Naive thymus-derived CD4-positive, alpha-beta T cell (primary cell): ENCODE data around the gene DNMT3A. TPM values are rescaled to one million over a fixed set of nuclear protein-coding genes. Genes with fewer than 3 reads are reported as not detected.
A peak's percentile ranks its signal among the peaks of the same experiment; 100 is the strongest.

Source experiments
- ATAC-seq: fragments of 150-1000 bp; cut with Tn5 transposase; 2 replicates; pipeline ENCODE4 v1.10.0; 2021; ENCODE audit warnings: mild to moderate bottlenecking, moderate library complexity
- CTCF ChIA-PET: fragments of 350-600 bp; sonication (Branson Sonifier 250); formaldehyde crosslinking; loops from one replicate; lab custom pipeline; 2021; ENCODE audit warnings: antibody characterized with exemption; lab: Charles Lee
- POLR2A ChIA-PET: fragments of 350-600 bp; sonication (Branson Sonifier 250); formaldehyde crosslinking; loops from one replicate; lab custom pipeline; 2021; ENCODE audit warnings: antibody characterized with exemption, inconsistent platforms; lab: Charles Lee
- DNase-seq, 9 donors: peaks; one replicate each; pipeline versions ENCODE4 v3.0.0 to v3.0.0-alpha.2; 2020 to 2022; ENCODE audit warnings: mixed read lengths in 1 of 9
- H3K27ac ChIP-seq: one replicate; pipeline ENCODE4 v1.7.0; 2013; ENCODE audit warnings: mild to moderate bottlenecking, low read depth, low read length, moderate library complexity
- H3K27me3 ChIP-seq, 2 donors: one replicate each; pipeline ENCODE4 v1.7.0; 2013; ENCODE audit warnings: low read length in 2 of 2, mild to moderate bottlenecking in 2 of 2, moderate library complexity in 2 of 2; ENCODE audit not compliant: control insufficient read depth in 2 of 2, insufficient read depth in 2 of 2
- H3K36me3 ChIP-seq, 3 experiments: 1 replicate in 2 of 3; 2 replicates in 1 of 3; pipeline ENCODE4 v1.7.0; 2013; ENCODE audit warnings: low read length in 3 of 3, mild to moderate bottlenecking in 3 of 3, moderate library complexity in 1 of 3; ENCODE audit not compliant: insufficient read depth in 3 of 3, control insufficient read depth in 2 of 3
- H3K4me1 ChIP-seq, 2 donors: one replicate each; pipeline ENCODE4 v1.7.0; 2013; ENCODE audit warnings: low read length in 2 of 2, mild to moderate bottlenecking in 2 of 2, moderate library complexity in 1 of 2; ENCODE audit not compliant: control insufficient read depth in 2 of 2, insufficient read depth in 2 of 2
- H3K4me3 ChIP-seq: 2 replicates; pipeline ENCODE4 v1.7.0; 2013; ENCODE audit warnings: mild to moderate bottlenecking, low read length
- H3K9me3 ChIP-seq, 3 experiments: 1 replicate in 2 of 3; 2 replicates in 1 of 3; pipeline ENCODE4 v1.7.0; 2013; ENCODE audit warnings: low read length in 3 of 3; ENCODE audit not compliant: control insufficient read depth in 2 of 3
- H3K27ac Mint-ChIP-seq, 9 donors: one replicate each; pipeline ENCODE4 v1.8.0; 2020 to 2022; ENCODE audit warnings: mixed read lengths in 9 of 9, mild to moderate bottlenecking in 8 of 9, moderate library complexity in 5 of 9, inconsistent platforms in 2 of 9
- H3K27me3 Mint-ChIP-seq, 5 donors: one replicate each; pipeline ENCODE4 v1.8.0; 2021 to 2022; ENCODE audit warnings: mixed read lengths in 5 of 5, mild to moderate bottlenecking in 1 of 5
- H3K36me3 Mint-ChIP-seq, 5 donors: one replicate each; pipeline ENCODE4 v1.8.0; 2020 to 2022; ENCODE audit warnings: mixed read lengths in 5 of 5, mild to moderate bottlenecking in 3 of 5, inconsistent platforms in 1 of 5
- H3K4me1 Mint-ChIP-seq, 7 donors: one replicate each; pipeline ENCODE4 v1.8.0; 2020 to 2022; ENCODE audit warnings: mixed read lengths in 7 of 7, mild to moderate bottlenecking in 3 of 7, inconsistent platforms in 1 of 7
- H3K4me3 Mint-ChIP-seq, 10 donors: one replicate each; pipeline ENCODE4 v1.8.0; 2020 to 2022; ENCODE audit warnings: mild to moderate bottlenecking in 10 of 10, mixed read lengths in 10 of 10, moderate library complexity in 6 of 10, inconsistent platforms in 2 of 10
- H3K9me3 Mint-ChIP-seq, 11 donors: one replicate each; pipeline ENCODE4 v1.8.0; 2020 to 2022; ENCODE audit warnings: mixed read lengths in 11 of 11, mild to moderate bottlenecking in 4 of 11, inconsistent platforms in 1 of 11, moderate library complexity in 1 of 11
- intact Hi-C, 2 donors: fragments of 100-400 bp; cut with micrococcal nuclease; formaldehyde crosslinking; loops; one replicate each; pipeline ENCODE4 v1.15.1; 2023
- polyA plus RNA-seq, 2 donors: library from polyadenylated mRNA; unstranded; fragments of 300-500 nt; fragmentation: Illumina TruSeq; gene quantifications; one replicate each; pipeline ENCODE4 v1.2.3, GENCODE V29; 2021
- total RNA-seq, 6 experiments: library from RNA in 5 of 6; stranded (reverse) in 5 of 6; gene quantifications; 1 replicate in 5 of 6; 2 replicates in 1 of 6; pipeline ENCODE4 v1.2.3 and lab custom pipeline; 2021 to 2026

Gene DNMT3A
- total and polyA plus RNA-seq, 7 experiments from 2014 or later, result 19.4 to 117 (median 80.7) TPM

GRCh38 chr2:25202275-25202674 is 139.4 kb downstream of the DNMT3A start:
- Mint-ChIP-seq H3K27me3 (peaks cover 0 to 15% (median 0%) of the 10 kb centered on the region in 5 donors), H3K4me3 (peak overlapping the region in 5 of 10 donors; percentile 5 to 44 (median 31)), H3K9me3 (no peaks in the 10 kb centered on the region), H3K27ac (no peak overlapping the region), H3K4me1 (peaks cover 6 to 21% (median 15%) of the 10 kb centered on the region in 7 donors), H3K36me3 (no peaks in the 10 kb centered on the region)
- intact Hi-C loops, result no loop called here
- no peaks in the 10 kb centered on the region for H3K9me3 ChIP-seq
- POLR2A ChIA-PET, result no interaction called here
- ATAC-seq, result peak; percentile 27
- DNase-seq, result no peak
- CTCF ChIA-PET, result no interaction called here
- H3K4me1 ChIP-seq, result peaks cover 0 to 7% of the 10 kb centered on the region in 2 donors
- H3K4me3 ChIP-seq, result no peak overlapping the region
- no peak overlapping the region for H3K27ac ChIP-seq
- no peaks in the 10 kb centered on the region for H3K36me3 ChIP-seq
- H3K27me3 ChIP-seq, result no peaks in the 10 kb centered on the region

GRCh38 chr2:25201794-25202193 is 139.9 kb downstream of the DNMT3A start:
- no peaks in the 10 kb centered on the region for H3K9me3 ChIP-seq
- DNase-seq (no peak), ATAC-seq (no peak)
- intact Hi-C loops, result no loop called here
- POLR2A ChIA-PET, result no interaction called here
- H3K4me1 Mint-ChIP-seq, result peaks cover 1 to 16% (median 15%) of the 10 kb centered on the region in 7 donors
- no peaks in the 10 kb centered on the region for H3K36me3 Mint-ChIP-seq
- no peak overlapping the region for H3K4me3 ChIP-seq
- H3K4me1 ChIP-seq, result peaks cover 0 to 7% of the 10 kb centered on the region in 2 donors
- peak overlapping the region in 2 of 10 donors; percentile 5 to 44 for H3K4me3 Mint-ChIP-seq
- H3K27ac Mint-ChIP-seq, result no peak overlapping the region
- no peaks in the 10 kb centered on the region for H3K27me3 ChIP-seq
- no peaks in the 10 kb centered on the region for H3K9me3 Mint-ChIP-seq
- peaks cover 0 to 16% (median 0%) of the 10 kb centered on the region in 5 donors for H3K27me3 Mint-ChIP-seq
- CTCF ChIA-PET, result interaction anchor here (0.6 kb wide), 1 partner anchor 970 kb away, joined by 3 read pairs; no protein-coding TSS in a partner anchor
- H3K36me3 ChIP-seq, result no peaks in the 10 kb centered on the region
- H3K27ac ChIP-seq, result no peak overlapping the region

GRCh38 chr2:25201265-25201664 is 140.5 kb downstream of the DNMT3A start:
- no peaks in the 10 kb centered on the region for H3K36me3 Mint-ChIP-seq
- DNase-seq (no peak), ATAC-seq (no peak)
- Histone ChIP-seq H3K9me3 (no peaks in the 10 kb centered on the region), H3K27me3 (no peaks in the 10 kb centered on the region), H3K4me3 (no peak overlapping the region), H3K4me1 (peaks cover 0 to 7% of the 10 kb centered on the region in 2 donors), H3K27ac (no peak overlapping the region), H3K36me3 (no peaks in the 10 kb centered on the region)
- ChIA-PET POLR2A (no interaction called here), CTCF (interaction anchor here (0.6 kb wide), 1 partner anchor 970 kb away, joined by 3 read pairs; no protein-coding TSS in a partner anchor)
- H3K4me3 Mint-ChIP-seq, result no peak overlapping the region
- intact Hi-C loops, result no loop called here
- peak overlapping the region in 1 of 9 donors; percentile 33 for H3K27ac Mint-ChIP-seq
- no peaks in the 10 kb centered on the region for H3K9me3 Mint-ChIP-seq
- H3K27me3 Mint-ChIP-seq, result peaks cover 0 to 18% (median 0%) of the 10 kb centered on the region in 5 donors
- peaks cover under 1 to 17% (median 14%) of the 10 kb centered on the region in 7 donors for H3K4me1 Mint-ChIP-seq

GRCh38 chr2:25198576-25198975 is 143.1 kb downstream of the DNMT3A start:
- POLR2A ChIA-PET, result no interaction called here
- intact Hi-C loops, result loop anchor here in 1 of 2 donors (5.0 to 10.0 kb wide), 2 partner anchors 326 to 371 kb away; no protein-coding TSS in a partner anchor
- Histone ChIP-seq H3K27ac (no peak overlapping the region), H3K4me1 (peaks cover 0 to 7% of the 10 kb centered on the region in 2 donors), H3K4me3 (no peak overlapping the region), H3K27me3 (no peaks in the 10 kb centered on the region), H3K36me3 (no peaks in the 10 kb centered on the region), H3K9me3 (no peaks in the 10 kb centered on the region)
- H3K27me3 Mint-ChIP-seq, result peaks cover 0 to 18% (median 0%) of the 10 kb centered on the region in 5 donors
- H3K27ac Mint-ChIP-seq, result no peak overlapping the region
- no peak for ATAC-seq
- H3K4me1 Mint-ChIP-seq, result peaks cover 5 to 22% (median 14%) of the 10 kb centered on the region in 7 donors
- CTCF ChIA-PET, result no interaction called here
- H3K9me3 Mint-ChIP-seq, result no peaks in the 10 kb centered on the region
- DNase-seq, result no peak
- H3K4me3 Mint-ChIP-seq, result no peak overlapping the region
- H3K36me3 Mint-ChIP-seq, result no peaks in the 10 kb centered on the region

DNA sequence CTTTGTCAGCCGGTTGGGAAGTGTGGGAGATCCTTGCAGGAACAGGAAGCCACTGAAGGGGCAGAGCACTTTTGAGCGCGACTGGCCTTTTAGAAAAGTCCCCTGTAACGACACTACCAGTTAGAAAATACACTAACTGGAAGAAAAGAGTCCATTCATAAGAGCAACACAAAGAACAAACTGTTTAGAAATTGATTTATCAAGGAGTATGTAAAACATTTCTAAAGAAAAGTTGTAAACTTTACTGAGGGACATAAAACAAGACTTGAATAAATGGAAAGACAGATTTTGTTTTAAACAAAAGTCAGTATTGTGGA is 143.6 kb downstream of the DNMT3A start:
- Histone ChIP-seq H3K27ac (no peak overlapping the region), H3K9me3 (no peaks in the 10 kb centered on the region), H3K4me1 (peaks cover 0 to 7% of the 10 kb centered on the region in 2 donors), H3K4me3 (no peak overlapping the region), H3K36me3 (no peaks in the 10 kb centered on the region), H3K27me3 (no peaks in the 10 kb centered on the region)
- no peak for DNase-seq
- H3K27me3 Mint-ChIP-seq, result peaks cover 0 to 18% (median 0%) of the 10 kb centered on the region in 5 donors
- ChIA-PET CTCF (no interaction called here), POLR2A (no interaction called here)
- H3K27ac Mint-ChIP-seq, result no peak overlapping the region
- H3K9me3 Mint-ChIP-seq, result no peaks in the 10 kb centered on the region
- no peak overlapping the region for H3K4me3 Mint-ChIP-seq
- intact Hi-C loops, result loop anchor here in 1 of 2 donors (5.0 to 10.0 kb wide), 2 partner anchors 327 to 371 kb away; no protein-coding TSS in a partner anchor
- no peak for ATAC-seq
- no peaks in the 10 kb centered on the region for H3K36me3 Mint-ChIP-seq
- H3K4me1 Mint-ChIP-seq, result peaks cover 5 to 22% (median 14%) of the 10 kb centered on the region in 7 donors

DNA sequence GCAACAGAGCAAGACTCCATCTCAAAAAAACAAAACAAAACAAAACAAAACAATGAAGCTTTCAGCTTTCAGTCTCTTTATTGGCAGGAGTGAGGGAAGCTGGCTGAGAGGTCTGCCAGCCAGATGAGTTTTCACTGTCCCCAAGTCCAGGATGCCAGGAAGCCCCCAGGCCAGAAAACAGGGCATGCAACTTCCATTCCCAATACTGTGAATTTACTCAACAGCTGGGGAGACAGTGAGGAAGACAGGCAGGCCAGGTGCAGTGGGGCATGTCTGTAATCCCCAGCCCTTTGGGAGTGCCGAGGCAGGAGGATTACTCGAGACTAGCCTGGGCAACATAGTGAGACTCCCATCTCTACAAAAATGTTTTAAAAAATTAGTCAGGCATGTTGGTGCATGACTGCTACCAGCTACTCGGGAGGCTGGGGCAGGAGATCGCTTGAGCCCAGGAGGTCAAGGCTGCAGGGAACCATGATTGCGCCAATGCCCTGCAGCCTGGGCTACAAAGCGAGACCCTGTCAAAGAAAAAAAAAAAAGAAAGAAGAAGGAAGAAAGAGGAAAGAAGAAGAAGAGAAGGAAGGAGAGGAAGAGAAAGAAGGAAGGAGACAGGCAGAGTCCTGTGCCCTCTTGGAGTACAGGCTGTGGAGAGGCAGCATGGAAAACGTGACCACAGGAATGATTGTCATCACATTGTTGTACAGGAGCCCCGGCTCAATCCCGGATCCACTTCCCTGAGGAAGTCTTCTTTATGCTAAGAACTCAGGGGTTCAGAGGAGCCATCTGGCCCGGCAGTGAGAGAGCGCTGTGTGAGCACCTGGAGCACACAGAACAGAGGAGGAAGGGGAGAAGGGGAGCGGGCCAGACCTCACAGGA is 144.2 kb downstream of the DNMT3A start:
- H3K27me3 ChIP-seq, result no peaks in the 10 kb centered on the region
- peaks cover 0 to 18% (median 0%) of the 10 kb centered on the region in 5 donors for H3K27me3 Mint-ChIP-seq
- peaks cover 0 to 6% of the 10 kb centered on the region in 2 donors for H3K4me1 ChIP-seq
- intact Hi-C loops, result loop anchor here (2.0 to 10.0 kb wide), 5 partner anchors 13 to 787 kb away; no protein-coding TSS in a partner anchor
- H3K4me1 Mint-ChIP-seq, result peaks cover 5 to 20% (median 13%) of the 10 kb centered on the region in 7 donors
- no peak overlapping the region for H3K4me3 Mint-ChIP-seq
- no peak overlapping the region for H3K27ac ChIP-seq
- peak overlapping the region in 1 of 9 donors; percentile 36 for H3K27ac Mint-ChIP-seq
- ChIA-PET POLR2A (interaction anchor here (0.7 kb wide), 1 partner anchor 19 kb away, joined by 3 read pairs; no protein-coding TSS in a partner anchor), CTCF (interaction anchor here (0.6 to 2.2 kb wide), 6 partner anchors 9 to 324 kb away, joined by 3 to 6 read pairs (median 3); no protein-coding TSS in a partner anchor)
- no peaks in the 10 kb centered on the region for H3K9me3 ChIP-seq
- no peak for ATAC-seq
- H3K36me3 Mint-ChIP-seq, result no peaks in the 10 kb centered on the region
- no peaks in the 10 kb centered on the region for H3K9me3 Mint-ChIP-seq
- no peak overlapping the region for H3K4me3 ChIP-seq
- DNase-seq, result no peak
- H3K36me3 ChIP-seq, result no peaks in the 10 kb centered on the region
